AG04450 (cell line): ENCODE measurements around the gene EPB41L5. TPM values are rescaled to one million over a fixed set of nuclear protein-coding genes. Genes with fewer than 3 reads are reported as not detected.

Experiments used
- CTCF ChIA-PET: fragments of 300-600, 350-600 bp; formaldehyde crosslinking; extraction: SDS; loops from one replicate; lab custom pipeline; 2022; ENCODE audit warnings: antibody characterized with exemption, inconsistent platforms; lab: Charles Lee
- POLR2A ChIA-PET: fragments of 350-600 bp; formaldehyde crosslinking; extraction: SDS; loops from one replicate; lab custom pipeline; 2021; ENCODE audit warnings: antibody characterized with exemption, inconsistent platforms; lab: Yijun Ruan, JAX
- DNase-seq: peaks from one replicate; pipeline ENCODE4 v3.0.0-alpha.2; 2011; ENCODE audit warnings: low read depth, low spot score
- H3K27ac ChIP-seq: one replicate; pipeline ENCODE4 v1.5.1; 2012; ENCODE audit warnings: low read depth, low read length, control low read depth
- H3K27me3 ChIP-seq: one replicate; pipeline ENCODE4 v1.6.0; 2012; ENCODE audit warnings: low read length; ENCODE audit not compliant: control insufficient read depth, insufficient read depth
- H3K4me3 ChIP-seq: 2 replicates; pipeline ENCODE4 v1.5.1; 2011; ENCODE audit warnings: mild to moderate bottlenecking, low read depth, low read length, control low read depth
- H3K9me3 ChIP-seq: 2 replicates; pipeline ENCODE4 v1.5.1; 2012; ENCODE audit warnings: low read length; ENCODE audit not compliant: control insufficient read depth, insufficient read depth
- polyA plus RNA-seq: library from polyadenylated mRNA; depleted of rRNA; stranded (reverse); fragments of >200 nt; gene quantifications from 2 replicates; pipeline ENCODE4 v1.2.3, GENCODE V29; 2011
- TF ChIP-seq, protein P1 (sequence below): IDR thresholded peaks from 2 replicates; pipeline ENCODE4 v1.5.1; 2011; ENCODE audit warnings: low read depth, low read length, control low read depth, inconsistent platforms

EPB41L5 gene
- polyA plus RNA-seq, 1 experiment: 17.1 TPM

- no peak for DNase-seq
- ChIA-PET POLR2A (no interaction called here), CTCF (interaction anchor here (2.5 kb wide), 1 partner anchor 32 kb away, joined by 7 read pairs; no protein-coding TSS in a partner anchor)
- Histone ChIP-seq H3K4me3 (no peak overlapping the region), H3K9me3 (no peaks in the 10 kb centered on the region), H3K27ac (no peak overlapping the region), H3K27me3 (no peaks in the 10 kb centered on the region)
- TF ChIP-seq, protein P1, sequence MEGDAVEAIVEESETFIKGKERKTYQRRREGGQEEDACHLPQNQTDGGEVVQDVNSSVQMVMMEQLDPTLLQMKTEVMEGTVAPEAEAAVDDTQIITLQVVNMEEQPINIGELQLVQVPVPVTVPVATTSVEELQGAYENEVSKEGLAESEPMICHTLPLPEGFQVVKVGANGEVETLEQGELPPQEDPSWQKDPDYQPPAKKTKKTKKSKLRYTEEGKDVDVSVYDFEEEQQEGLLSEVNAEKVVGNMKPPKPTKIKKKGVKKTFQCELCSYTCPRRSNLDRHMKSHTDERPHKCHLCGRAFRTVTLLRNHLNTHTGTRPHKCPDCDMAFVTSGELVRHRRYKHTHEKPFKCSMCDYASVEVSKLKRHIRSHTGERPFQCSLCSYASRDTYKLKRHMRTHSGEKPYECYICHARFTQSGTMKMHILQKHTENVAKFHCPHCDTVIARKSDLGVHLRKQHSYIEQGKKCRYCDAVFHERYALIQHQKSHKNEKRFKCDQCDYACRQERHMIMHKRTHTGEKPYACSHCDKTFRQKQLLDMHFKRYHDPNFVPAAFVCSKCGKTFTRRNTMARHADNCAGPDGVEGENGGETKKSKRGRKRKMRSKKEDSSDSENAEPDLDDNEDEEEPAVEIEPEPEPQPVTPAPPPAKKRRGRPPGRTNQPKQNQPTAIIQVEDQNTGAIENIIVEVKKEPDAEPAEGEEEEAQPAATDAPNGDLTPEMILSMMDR: no peak
Measured at GRCh38 chr2:120142528-120143219, 129.8 kb downstream of the EPB41L5 start.

DNA sequence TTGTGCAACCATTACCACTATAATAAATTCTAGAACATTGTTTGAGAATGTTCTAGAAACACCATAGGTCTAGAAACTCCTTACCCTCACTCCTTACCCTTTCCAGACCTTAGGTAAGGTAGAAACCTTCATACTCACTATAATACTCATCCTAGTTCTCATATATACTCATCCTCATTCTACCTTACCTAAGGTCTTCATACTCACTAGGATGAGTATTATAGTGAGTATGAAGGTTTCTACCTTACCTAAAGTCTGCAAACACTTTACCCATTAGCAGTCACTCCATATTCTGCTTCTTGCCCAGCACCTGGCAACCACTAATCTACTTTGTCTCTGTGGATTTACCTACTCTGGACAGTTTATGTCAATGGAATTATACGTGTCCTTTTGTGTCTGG is 135.4 kb downstream of the EPB41L5 start:
- CTCF ChIA-PET: no interaction called here
- POLR2A ChIA-PET: no interaction called here
- Histone ChIP-seq H3K27me3 (no peaks in the 10 kb centered on the region), H3K9me3 (peaks cover 14% of the 10 kb centered on the region), H3K4me3 (no peak overlapping the region), H3K27ac (no peak overlapping the region)
- TF ChIP-seq, protein P1: no peak
- no peak for DNase-seq

DNA sequence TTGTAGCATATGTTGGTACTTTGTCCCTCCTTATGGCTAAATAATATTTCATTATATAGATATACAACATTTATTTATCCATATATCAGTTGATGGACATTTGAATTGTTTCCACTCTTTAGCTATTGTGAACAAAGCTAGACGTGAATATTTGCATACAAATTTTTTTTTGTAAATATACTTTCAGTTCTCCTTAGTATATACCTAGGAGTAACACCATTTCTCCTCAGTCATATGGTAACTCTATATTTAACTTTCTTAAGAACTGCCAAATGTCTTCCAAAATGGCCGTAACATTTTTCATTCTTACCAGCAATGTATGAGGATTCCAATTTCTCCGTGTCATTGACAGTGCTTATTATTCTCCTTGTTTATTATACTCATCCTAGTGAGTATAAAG is 135.8 kb downstream of the EPB41L5 start:
- H3K9me3 ChIP-seq: peaks cover 14% of the 10 kb centered on the region
- no peak for DNase-seq
- ChIA-PET CTCF (no interaction called here), POLR2A (no interaction called here)
- H3K4me3 ChIP-seq: no peak overlapping the region
- no peaks in the 10 kb centered on the region for H3K27me3 ChIP-seq
- TF ChIP-seq, protein P1: no peak
- H3K27ac ChIP-seq: no peak overlapping the region

- DNase-seq: no peak
- ChIA-PET CTCF (no interaction called here), POLR2A (no interaction called here)
- H3K4me3 ChIP-seq: no peak overlapping the region
- H3K9me3 ChIP-seq: peaks cover 14% of the 10 kb centered on the region
- H3K27me3 ChIP-seq: no peaks in the 10 kb centered on the region
- H3K27ac ChIP-seq: no peak overlapping the region
- TF ChIP-seq, protein P1: no peak
Measured at GRCh38 chr2:120149406-120149805, 136.5 kb downstream of the EPB41L5 start.

- no peak overlapping the region for H3K4me3 ChIP-seq
- peaks cover 18% of the 10 kb centered on the region for H3K9me3 ChIP-seq
- POLR2A ChIA-PET: no interaction called here
- TF ChIP-seq, protein P1: no peak
- DNase-seq: no peak
- CTCF ChIA-PET: no interaction called here
- H3K27me3 ChIP-seq: no peaks in the 10 kb centered on the region
- H3K27ac ChIP-seq: no peak overlapping the region
Measured at GRCh38 chr2:120150040-120150482, 137.2 kb downstream of the EPB41L5 start.
